C4-2B (cell line): ENCODE measurements around the gene AP3S1.

Experiments
- CTCF ChIP-seq: fragments of 450-650 bp; conservative IDR thresholded peaks from 2 replicates; pipeline ENCODE4 v1.5.1; 2017; ENCODE audit warnings: mild to moderate bottlenecking
- ZFX ChIP-seq: fragments of 450-650 bp; IDR thresholded peaks from 2 replicates; pipeline ENCODE4 v1.6.1; 2017

GRCh38 chr5:115811406-115811805 is 30.3 kb upstream of the AP3S1 start:
- TF ChIP-seq CTCF (no peak), ZFX (no peak)
